Parathyroid adenoma (tissue), 2 donors: ENCODE results near the gene TTN.

ENCODE experiments used
- H2AFZ ChIP-seq: fragments of 300-600 bp; sonication (generic); one replicate; pipeline ENCODE4 v1.7.0; 2017; ENCODE audit warnings: antibody characterized with exemption, mild to moderate bottlenecking
- H3K27ac ChIP-seq: fragments of 300-600 bp; sonication (generic); one replicate; pipeline ENCODE4 v1.7.0; 2017
- H3K27me3 ChIP-seq: fragments of 300-600 bp; sonication (generic); one replicate; pipeline ENCODE4 v1.7.0; 2017; ENCODE audit warnings: low read length; ENCODE audit not compliant: control insufficient read depth, insufficient read depth
- H3K36me3 ChIP-seq: fragments of 300-600 bp; sonication (generic); one replicate; pipeline ENCODE4 v1.7.0; 2017; ENCODE audit warnings: low read length; ENCODE audit not compliant: control insufficient read depth, insufficient read depth
- H3K4me1 ChIP-seq: fragments of 300-600 bp; sonication (generic); one replicate; pipeline ENCODE4 v1.7.0; 2017; ENCODE audit warnings: control low read depth
- H3K4me2 ChIP-seq: fragments of 300-600 bp; sonication (generic); one replicate; pipeline ENCODE4 v1.7.0; 2017; ENCODE audit warnings: low read length
- H3K4me3 ChIP-seq: fragments of 300-600 bp; sonication (generic); one replicate; pipeline ENCODE4 v1.7.0; 2017; ENCODE audit warnings: low read depth, low read length
- H3K79me2 ChIP-seq: fragments of 300-600 bp; sonication (generic); one replicate; pipeline ENCODE4 v1.7.0; 2017; ENCODE audit warnings: control low read depth
- H3K9ac ChIP-seq: fragments of 300-600 bp; sonication (generic); one replicate; pipeline ENCODE4 v1.7.0; 2017; ENCODE audit warnings: mild to moderate bottlenecking
- H3K9me3 ChIP-seq: fragments of 300-600 bp; sonication (generic); one replicate; pipeline ENCODE4 v1.7.0; 2017; ENCODE audit warnings: low read length; ENCODE audit not compliant: control insufficient read depth
- CTCF ChIP-seq: fragments of 300-600 bp; sonication (generic); IDR thresholded peaks from one replicate; pipeline ENCODE4 v1.7.0; 2017; ENCODE audit warnings: antibody characterized with exemption, mild to moderate bottlenecking
- donor health status: primary hyperparathyroidism.

The TTN gene

GRCh38 chr2:178845566-178846457, 38.6 kb upstream of the TTN start:
- Histone ChIP-seq H3K4me1 (no peaks in the 10 kb centered on the region), H3K4me2 (no peak overlapping the region), H3K4me3 (no peak overlapping the region), H3K27ac (no peak overlapping the region), H3K27me3 (no peaks in the 10 kb centered on the region), H2AFZ (no peak overlapping the region), H3K79me2 (no peaks in the 10 kb centered on the region), H3K9ac (no peak overlapping the region), H3K36me3 (no peaks in the 10 kb centered on the region), H3K9me3 (no peaks in the 10 kb centered on the region)
- TF ChIP-seq CTCF, result no peak

DNA sequence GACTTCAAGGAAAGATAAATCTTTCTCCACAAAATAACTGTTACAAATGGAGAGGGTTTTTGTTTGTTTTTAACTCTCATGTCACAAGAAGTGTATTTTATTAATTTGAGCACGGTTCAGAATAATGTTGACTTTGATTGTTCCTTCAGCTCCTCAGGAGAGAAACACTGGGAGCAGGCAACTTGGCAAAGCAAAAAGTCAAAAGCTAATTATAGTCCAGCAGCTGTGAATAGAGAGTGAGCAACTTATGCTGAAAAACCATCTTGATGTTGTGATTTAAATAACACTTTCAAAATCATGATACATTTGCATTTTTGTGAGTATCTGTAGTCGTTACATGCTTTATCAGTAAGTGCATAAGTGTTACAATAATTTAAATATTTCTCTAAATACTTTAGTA, 37.5 kb upstream of the TTN start:
- H3K4me2 ChIP-seq, result no peak overlapping the region
- no peaks in the 10 kb centered on the region for H3K27me3 ChIP-seq
- H3K4me1 ChIP-seq, result no peaks in the 10 kb centered on the region
- H3K9ac ChIP-seq, result no peak overlapping the region
- H3K27ac ChIP-seq, result no peak overlapping the region
- no peak for TF ChIP-seq CTCF
- H3K79me2 ChIP-seq, result no peaks in the 10 kb centered on the region
- H2AFZ ChIP-seq, result no peak overlapping the region
- no peaks in the 10 kb centered on the region for H3K9me3 ChIP-seq
- H3K36me3 ChIP-seq, result no peaks in the 10 kb centered on the region
- H3K4me3 ChIP-seq, result no peak overlapping the region

DNA sequence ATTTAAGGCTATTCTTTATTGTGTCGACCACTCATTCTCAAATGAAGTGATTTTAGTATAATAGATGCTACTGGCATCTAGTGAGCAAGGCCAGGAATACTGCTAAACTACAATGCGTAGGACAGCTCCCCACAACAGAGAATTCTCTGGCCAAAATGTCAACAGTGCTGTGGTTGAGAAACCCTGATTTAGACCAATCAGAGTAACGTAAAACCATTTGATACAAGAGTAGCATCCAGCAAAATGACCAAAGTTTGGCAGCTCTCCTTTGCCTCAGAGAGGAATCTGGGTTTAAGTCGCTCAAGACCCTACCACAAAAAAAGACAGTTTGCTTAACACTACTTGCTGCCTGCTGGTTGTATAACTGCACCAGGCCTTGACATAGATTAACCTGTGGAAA, 37.0 kb upstream of the TTN start:
- Histone ChIP-seq H3K4me3 (no peak overlapping the region), H3K9me3 (no peaks in the 10 kb centered on the region), H3K9ac (no peak overlapping the region), H3K36me3 (no peaks in the 10 kb centered on the region), H3K4me1 (no peaks in the 10 kb centered on the region), H3K4me2 (no peak overlapping the region), H3K79me2 (no peaks in the 10 kb centered on the region), H3K27ac (no peak overlapping the region), H2AFZ (no peak overlapping the region), H3K27me3 (no peaks in the 10 kb centered on the region)
- TF ChIP-seq CTCF, result no peak

DNA sequence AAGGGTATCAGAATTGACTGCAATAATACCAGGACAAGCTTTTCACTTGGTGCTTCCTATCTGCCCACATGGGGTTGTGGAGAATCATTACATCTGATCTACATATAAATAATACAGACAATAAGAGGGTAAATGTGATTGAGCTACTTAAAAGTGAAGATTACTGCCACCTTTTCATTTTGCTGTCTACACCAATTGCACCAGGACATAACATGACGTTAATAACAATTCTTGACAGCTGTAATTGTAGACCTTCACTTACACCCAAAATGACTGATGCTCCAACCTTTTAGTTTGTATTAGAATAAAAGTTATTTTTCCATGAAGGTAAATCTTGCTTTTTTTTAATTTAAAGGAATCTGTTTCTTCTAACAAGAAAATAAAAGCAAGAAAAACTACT, 36.5 kb upstream of the TTN start:
- Histone ChIP-seq H3K79me2 (no peaks in the 10 kb centered on the region), H3K27ac (no peak overlapping the region), H3K9me3 (no peaks in the 10 kb centered on the region), H3K9ac (no peak overlapping the region), H3K4me2 (no peak overlapping the region), H2AFZ (no peak overlapping the region), H3K36me3 (no peaks in the 10 kb centered on the region), H3K4me1 (no peaks in the 10 kb centered on the region), H3K4me3 (no peak overlapping the region), H3K27me3 (no peaks in the 10 kb centered on the region)
- no peak for TF ChIP-seq CTCF

DNA sequence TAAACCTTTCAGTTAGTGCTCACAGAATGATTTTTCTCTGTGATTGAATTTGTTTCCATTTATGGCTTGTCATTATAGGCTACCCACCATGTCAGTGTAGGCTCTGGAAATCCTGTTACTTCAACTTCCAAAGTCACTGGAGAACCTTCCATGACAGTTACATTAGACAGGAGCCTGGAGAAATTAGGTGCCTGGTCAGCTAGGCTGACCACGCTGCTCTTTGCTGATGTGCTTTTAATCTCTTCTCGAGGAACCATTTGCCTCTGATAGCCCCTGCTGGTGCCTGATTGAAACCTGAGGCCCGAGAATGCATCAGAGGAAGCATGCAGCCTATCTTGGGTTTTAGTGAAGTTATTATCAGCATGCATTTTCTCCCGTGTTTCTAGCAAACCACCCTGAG, 29.6 kb upstream of the TTN start:
- H3K79me2 ChIP-seq, result no peaks in the 10 kb centered on the region
- H3K4me2 ChIP-seq, result no peak overlapping the region
- no peaks in the 10 kb centered on the region for H3K9me3 ChIP-seq
- no peaks in the 10 kb centered on the region for H3K36me3 ChIP-seq
- H3K27me3 ChIP-seq, result no peaks in the 10 kb centered on the region
- no peak overlapping the region for H2AFZ ChIP-seq
- no peaks in the 10 kb centered on the region for H3K4me1 ChIP-seq
- H3K27ac ChIP-seq, result no peak overlapping the region
- no peak for TF ChIP-seq CTCF
- no peak overlapping the region for H3K4me3 ChIP-seq
- H3K9ac ChIP-seq, result no peak overlapping the region
